Thyroid gland (tissue), 4 donors: ENCODE measurements around the gene SLC7A10.

Source experiments
- POLR2A ChIP-seq, 2 donors: fragments of 450-650 bp; IDR thresholded peaks; one replicate each; pipeline ENCODE4 v1.6.1; 2017; ENCODE audit warnings: antibody characterized with exemption in 2 of 2, mild to moderate bottlenecking in 2 of 2, moderate library complexity in 1 of 2
- TF ChIP-seq, protein P1 (sequence below), 6 experiments: fragments of 200-600 bp in 3 of 6; fragments of 450-650 bp in 3 of 6; sonication (generic) in 3 of 6; IDR thresholded peaks; one replicate each; pipeline ENCODE4 v1.5.1; 2016 to 2019; ENCODE audit warnings: antibody characterized with exemption in 6 of 6, mild to moderate bottlenecking in 2 of 6, inconsistent platforms in 1 of 6, moderate library complexity in 1 of 6

GRCh38 chr19:33266974-33267484 is 41.4 kb upstream of the SLC7A10 start:
- TF ChIP-seq, protein P1, sequence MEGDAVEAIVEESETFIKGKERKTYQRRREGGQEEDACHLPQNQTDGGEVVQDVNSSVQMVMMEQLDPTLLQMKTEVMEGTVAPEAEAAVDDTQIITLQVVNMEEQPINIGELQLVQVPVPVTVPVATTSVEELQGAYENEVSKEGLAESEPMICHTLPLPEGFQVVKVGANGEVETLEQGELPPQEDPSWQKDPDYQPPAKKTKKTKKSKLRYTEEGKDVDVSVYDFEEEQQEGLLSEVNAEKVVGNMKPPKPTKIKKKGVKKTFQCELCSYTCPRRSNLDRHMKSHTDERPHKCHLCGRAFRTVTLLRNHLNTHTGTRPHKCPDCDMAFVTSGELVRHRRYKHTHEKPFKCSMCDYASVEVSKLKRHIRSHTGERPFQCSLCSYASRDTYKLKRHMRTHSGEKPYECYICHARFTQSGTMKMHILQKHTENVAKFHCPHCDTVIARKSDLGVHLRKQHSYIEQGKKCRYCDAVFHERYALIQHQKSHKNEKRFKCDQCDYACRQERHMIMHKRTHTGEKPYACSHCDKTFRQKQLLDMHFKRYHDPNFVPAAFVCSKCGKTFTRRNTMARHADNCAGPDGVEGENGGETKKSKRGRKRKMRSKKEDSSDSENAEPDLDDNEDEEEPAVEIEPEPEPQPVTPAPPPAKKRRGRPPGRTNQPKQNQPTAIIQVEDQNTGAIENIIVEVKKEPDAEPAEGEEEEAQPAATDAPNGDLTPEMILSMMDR (IDR thresholded peaks at IDR 0.05) = no peak
- TF ChIP-seq POLR2A (IDR thresholded peaks at IDR 0.05) = no peak
